HG02623 (cell line): ENCODE data around the gene CLASP1.
"Not testable (repeated sequence)": the region's sequence is repeated elsewhere in the genome, so short reads cannot be mapped to it uniquely, and the experiment has no call there.

Experiments
- ATAC-seq: cut with Tn5 transposase; IDR thresholded peaks from one replicate; pipeline ENCODE4 v1.9.1; 2021; ENCODE audit warnings: moderate library complexity; ENCODE audit not compliant: unreplicated experiment

CLASP1 gene

GRCh38 chr2:121663434-121663833, 14.2 kb upstream of the CLASP1 start:
- ATAC-seq: no peak

- ATAC-seq: no peak
Measured at GRCh38 chr2:121662656-121663055, 13.4 kb upstream of the CLASP1 start.

GRCh38 chr2:121659933-121660332, 10.7 kb upstream of the CLASP1 start:
- no peak for ATAC-seq

GRCh38 chr2:121658393-121658792, 9.1 kb upstream of the CLASP1 start:
- ATAC-seq: not testable (repeated sequence)

- no peak for ATAC-seq
Measured at GRCh38 chr2:121653035-121653434, 3.8 kb upstream of the CLASP1 start.

GRCh38 chr2:121650315-121650930, 1.2 kb upstream of the CLASP1 start:
- ATAC-seq: peak; percentile 0

GRCh38 chr2:121649596-121650314, 493 bp upstream of the CLASP1 start:
- ATAC-seq: peak; percentile 85

- peak; percentile 19 for ATAC-seq
Measured at GRCh38 chr2:121648206-121649148, 785 bp downstream of the CLASP1 start.

- ATAC-seq: no peak
Measured at GRCh38 chr2:121647396-121647795, 1.9 kb downstream of the CLASP1 start.

GRCh38 chr2:121644715-121645114, 4.5 kb downstream of the CLASP1 start:
- ATAC-seq: no peak

GRCh38 chr2:121643877-121644276, 5.4 kb downstream of the CLASP1 start:
- ATAC-seq: no peak

- no peak for ATAC-seq
Measured at GRCh38 chr2:121640380-121641316, 8.6 kb downstream of the CLASP1 start.

- ATAC-seq: not testable (repeated sequence)
Measured at GRCh38 chr2:121639846-121640245, 9.4 kb downstream of the CLASP1 start.

GRCh38 chr2:121638333-121638732, 10.9 kb downstream of the CLASP1 start:
- ATAC-seq: no peak

- ATAC-seq: no peak
Measured at GRCh38 chr2:121635371-121635770, 13.9 kb downstream of the CLASP1 start.

- ATAC-seq: no peak
Measured at GRCh38 chr2:121634354-121635307, 14.6 kb downstream of the CLASP1 start.

- ATAC-seq: no peak
Measured at GRCh38 chr2:121633463-121633862, 15.8 kb downstream of the CLASP1 start.

- ATAC-seq: no peak
Measured at GRCh38 chr2:121627525-121628050, 21.7 kb downstream of the CLASP1 start.
